ENCODE data around the gene IL11RA. TPM values are rescaled to one million over a fixed set of nuclear protein-coding genes. Genes with fewer than 3 reads are reported as not detected.

Gene IL11RA
- total RNA-seq (ENCODE audit: low replicate concordance) = 10.8 and 53.8 TPM in 2 replicates
- long read RNA-seq, partial matches to known transcripts = 1 of 2 reads
- long read RNA-seq, other reads (novel, unspliced or antisense) = 1 of 2 reads

GRCh38 chr9:34651876-34652601, at the start of gene IL11RA:
TSS of gene IL11RA (plus strand) at chr9:34652185. CDS start at chr9:34655218, 3,033 bp downstream.
- H3K27me3 Mint-ChIP-seq = peaks cover 3% of the 10 kb centered on the region
- H3K4me1 Mint-ChIP-seq (ENCODE audit: unreplicated experiment) = peaks cover 50% of the 10 kb centered on the region
- H3K4me3 Mint-ChIP-seq = peak within 1 kb of the TSS; percentile 90
- no peaks in the 10 kb centered on the region for H3K9me3 Mint-ChIP-seq
- H3K27ac Mint-ChIP-seq = peak within 1 kb of the TSS; percentile 87
- no peak for TF ChIP-seq CTCF (conservative IDR thresholded peaks at IDR 0.05)
- DNase-seq (ENCODE audit: extremely low spot score, unreplicated experiment) = peak; percentile 77
- peaks cover 9% of the 10 kb centered on the region for H3K36me3 Mint-ChIP-seq

DNA sequence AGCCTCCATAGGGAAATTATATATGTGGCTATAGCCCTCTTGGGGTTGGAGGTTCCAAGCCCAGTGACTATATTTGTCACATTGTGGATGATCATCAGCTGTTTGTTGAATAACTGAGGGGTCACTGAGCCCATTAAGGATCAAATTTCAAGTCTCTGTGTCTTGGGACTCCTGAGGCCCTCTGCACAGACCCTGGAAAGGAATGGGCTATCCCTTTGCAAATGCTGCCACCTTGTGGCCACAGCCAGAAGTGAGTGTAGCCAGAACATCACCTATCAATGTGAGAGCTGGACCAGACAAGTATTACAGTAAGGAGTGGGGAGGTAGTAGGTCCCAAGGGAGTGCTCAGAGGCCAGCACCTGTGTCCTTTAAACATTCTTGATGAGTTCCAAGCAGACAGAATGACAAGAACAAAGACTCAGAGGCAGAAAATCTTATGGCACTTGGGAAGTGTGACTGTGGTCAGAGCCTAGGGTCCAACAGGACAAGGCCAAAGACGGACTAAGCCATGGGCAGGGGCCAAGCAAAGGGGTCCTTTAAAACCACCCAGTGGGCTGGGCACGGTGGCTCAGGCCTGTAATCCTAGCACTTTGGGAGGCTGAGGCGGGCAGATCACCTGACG, 48.3 kb upstream of the IL11RA start:
- TF ChIP-seq CTCF (conservative IDR thresholded peaks at IDR 0.05) = peak; percentile 97
- DNase-seq (ENCODE audit: extremely low spot score, unreplicated experiment) = peak; percentile 90
- Mint-ChIP-seq H3K27ac (no peak overlapping the region), H3K27me3 (peaks cover 21% of the 10 kb centered on the region), H3K4me3 (no peak overlapping the region), H3K9me3 (no peaks in the 10 kb centered on the region), H3K36me3 (no peaks in the 10 kb centered on the region), H3K4me1 (ENCODE audit: unreplicated experiment) (peaks cover 4% of the 10 kb centered on the region)

DNA sequence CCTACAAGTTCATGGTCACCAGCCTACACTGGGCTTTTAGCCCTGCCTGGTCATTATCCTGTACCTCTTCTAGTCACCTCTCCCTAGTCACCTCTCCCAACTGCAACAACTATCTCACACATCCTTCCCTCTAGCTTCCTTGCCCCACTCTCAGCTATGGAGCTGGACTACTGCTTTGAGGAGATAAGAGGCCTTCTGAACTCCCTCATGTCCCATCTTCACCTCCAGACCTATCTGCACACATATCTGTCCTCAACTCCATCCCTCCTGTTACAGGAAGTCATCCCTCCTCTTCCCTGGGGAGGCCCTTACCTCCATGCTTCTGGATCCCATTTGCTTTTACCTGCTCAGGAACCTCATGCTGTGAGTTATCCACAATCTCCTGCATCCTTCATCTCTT, 45.8 kb upstream of the IL11RA start:
- DNase-seq (ENCODE audit: extremely low spot score, unreplicated experiment) = no peak
- no peaks in the 10 kb centered on the region for H3K36me3 Mint-ChIP-seq
- H3K4me3 Mint-ChIP-seq = no peak overlapping the region
- H3K27ac Mint-ChIP-seq = no peak overlapping the region
- no peaks in the 10 kb centered on the region for H3K9me3 Mint-ChIP-seq
- no peak for TF ChIP-seq CTCF (conservative IDR thresholded peaks at IDR 0.05)
- peaks cover 16% of the 10 kb centered on the region for H3K27me3 Mint-ChIP-seq
- H3K4me1 Mint-ChIP-seq (ENCODE audit: unreplicated experiment) = peaks cover 11% of the 10 kb centered on the region

GRCh38 chr9:34606905-34607304, 45.1 kb upstream of the IL11RA start:
- Mint-ChIP-seq H3K27me3 (peaks cover 10% of the 10 kb centered on the region), H3K4me3 (no peak overlapping the region), H3K9me3 (no peaks in the 10 kb centered on the region), H3K4me1 (ENCODE audit: unreplicated experiment) (peaks cover 11% of the 10 kb centered on the region), H3K36me3 (no peaks in the 10 kb centered on the region), H3K27ac (no peak overlapping the region)
- TF ChIP-seq CTCF (conservative IDR thresholded peaks at IDR 0.05) = no peak
- no peak for DNase-seq (ENCODE audit: extremely low spot score, unreplicated experiment)

- peaks cover 11% of the 10 kb centered on the region for H3K4me1 Mint-ChIP-seq (ENCODE audit: unreplicated experiment)
- H3K27me3 Mint-ChIP-seq = peaks cover 10% of the 10 kb centered on the region
- no peaks in the 10 kb centered on the region for H3K36me3 Mint-ChIP-seq
Observed at GRCh38 chr9:34607331-34607730, 44.7 kb upstream of the IL11RA start.

More at GRCh38 chr9:34607331-34607730, 44.7 kb upstream of the IL11RA start:
- no peak for DNase-seq (ENCODE audit: extremely low spot score, unreplicated experiment)
- Mint-ChIP-seq H3K27ac (no peak overlapping the region), H3K4me3 (no peak overlapping the region), H3K9me3 (no peaks in the 10 kb centered on the region)
- TF ChIP-seq CTCF (conservative IDR thresholded peaks at IDR 0.05) = no peak

Data from type B pancreatic cell (in vitro differentiated cells).